Neural progenitor cell (in vitro differentiated cells): ENCODE results near the gene IRF1. TPM values are rescaled to one million over a fixed set of nuclear protein-coding genes. Genes with fewer than 3 reads are reported as not detected.
A peak's percentile ranks its signal among the peaks of the same experiment; 100 is the strongest.

Experiments
- DNase-seq: peaks from one replicate; pipeline ENCODE4 v3.0.0-alpha.2; 2016; ENCODE audit warnings: low spot score
- H2AFZ ChIP-seq: fragments of 200-600 bp; sonication (generic); replicated peaks from 2 replicates; pipeline ENCODE4 v1.6.1; 2016; ENCODE audit warnings: antibody characterized with exemption
- H3F3A ChIP-seq: fragments of 200-600 bp; sonication (generic); 2 replicates; pipeline ENCODE4 v1.6.1; 2016; ENCODE audit warnings: antibody characterized with exemption, low read depth
- H3K27ac ChIP-seq: fragments of 200-600 bp; sonication (generic); 2 replicates; pipeline ENCODE4 v1.5.1; 2016; ENCODE audit warnings: mild to moderate bottlenecking
- H3K27me3 ChIP-seq: fragments of 200-600 bp; sonication (generic); 2 replicates; pipeline ENCODE4 v1.6.1; 2016; ENCODE audit warnings: mild to moderate bottlenecking, moderate library complexity
- H3K36me3 ChIP-seq: fragments of 200-600 bp; sonication (generic); 2 replicates; pipeline ENCODE4 v1.5.1; 2016
- H3K4me1 ChIP-seq: fragments of 200-600 bp; sonication (generic); 2 replicates; pipeline ENCODE4 v1.6.1; 2016; ENCODE audit warnings: mixed run types
- H3K4me2 ChIP-seq: fragments of 200-600 bp; sonication (generic); 2 replicates; pipeline ENCODE4 v1.6.1; 2016
- H3K4me3 ChIP-seq: fragments of 200-600 bp; sonication (generic); 2 replicates; pipeline ENCODE4 v1.5.1; 2016
- H3K79me2 ChIP-seq: fragments of 200-600 bp; sonication (generic); 2 replicates; pipeline ENCODE4 v1.6.1; 2016; ENCODE audit warnings: low read depth
- H3K9ac ChIP-seq: fragments of 200-600 bp; sonication (generic); 2 replicates; pipeline ENCODE4 v1.6.1; 2016
- H3K9me3 ChIP-seq: fragments of 200-600 bp; sonication (generic); 2 replicates; pipeline ENCODE4 v1.5.1; 2016; ENCODE audit warnings: low read depth
- H4K20me1 ChIP-seq: fragments of 200-600 bp; sonication (generic); 2 replicates; pipeline ENCODE4 v1.6.1; 2016; ENCODE audit warnings: low read depth
- H3K27ac Mint-ChIP-seq: 3 replicates; pipeline ENCODE4 v1.8.0; 2021; ENCODE audit warnings: mixed read lengths
- H3K27me3 Mint-ChIP-seq: 2 replicates; pipeline ENCODE4 v1.8.0; 2022; ENCODE audit warnings: low read depth, mild to moderate bottlenecking, inconsistent platforms, moderate library complexity, mixed read lengths; ENCODE audit not compliant: insufficient read depth
- H3K36me3 Mint-ChIP-seq: 3 replicates; pipeline ENCODE4 v1.8.0; 2021; ENCODE audit warnings: mixed read lengths
- H3K4me1 Mint-ChIP-seq: 3 replicates; pipeline ENCODE4 v1.8.0; 2021; ENCODE audit warnings: mixed read lengths
- H3K4me3 Mint-ChIP-seq: 3 replicates; pipeline ENCODE4 v1.8.0; 2021; ENCODE audit warnings: mild to moderate bottlenecking, moderate library complexity, mixed read lengths
- H3K9me3 Mint-ChIP-seq: 3 replicates; pipeline ENCODE4 v1.8.0; 2020; ENCODE audit warnings: mixed read lengths
- CTCF ChIP-seq: fragments of 200-600 bp; sonication (generic); IDR thresholded peaks from 2 replicates; pipeline ENCODE4 v1.5.1; 2017; ENCODE audit warnings: antibody characterized with exemption, mild to moderate bottlenecking
- EZH2 ChIP-seq: fragments of 200-600 bp; sonication (generic); IDR thresholded peaks from 2 replicates; pipeline ENCODE4 v1.6.1; 2017; ENCODE audit warnings: antibody characterized with exemption, mild to moderate bottlenecking, moderate library complexity
- EZH2phosphoT487 ChIP-seq: fragments of 200-600 bp; sonication (generic); IDR thresholded peaks from 2 replicates; pipeline ENCODE4 v1.6.1; 2017; ENCODE audit warnings: antibody characterized with exemption
- total RNA-seq: library from RNA; depleted of rRNA; stranded (reverse); fragments of >200 nt; gene quantifications from 2 replicates; pipeline ENCODE4 v1.2.3, GENCODE V29; 2015; ENCODE audit warnings: low replicate concordance

IRF1 gene
- total RNA-seq, 1 donor from 2014 or later: 7.1 TPM

- TF ChIP-seq EZH2phosphoT487 (no peak), EZH2 (no peak), CTCF (no peak)
- Histone ChIP-seq H3K27ac (no peak overlapping the region), H3K79me2 (no peaks in the 10 kb centered on the region), H4K20me1 (peaks cover 3% of the 10 kb centered on the region), H3K36me3 (no peaks in the 10 kb centered on the region), H2AFZ (peak overlapping the region; percentile 81), H3F3A (peaks cover 19% of the 10 kb centered on the region), H3K4me1 (no peaks in the 10 kb centered on the region), H3K9me3 (no peaks in the 10 kb centered on the region), H3K9ac (no peak overlapping the region), H3K4me3 (peak overlapping the region; percentile 55), H3K4me2 (peak overlapping the region; percentile 97), H3K27me3 (peaks cover 57% of the 10 kb centered on the region)
- Mint-ChIP-seq H3K36me3 (no peaks in the 10 kb centered on the region), H3K4me1 (peaks cover 16% of the 10 kb centered on the region), H3K27ac (no peak overlapping the region), H3K4me3 (peak overlapping the region; percentile 77), H3K27me3 (peaks cover 29% of the 10 kb centered on the region), H3K9me3 (no peaks in the 10 kb centered on the region)
- DNase-seq: peak; percentile 21
Observed at GRCh38 chr5:132491368-132492364, 1.1 kb upstream of the IRF1 start.

GRCh38 chr5:132489871-132490483 is 596 bp downstream of the IRF1 start:
- no peaks in the 10 kb centered on the region for H3K79me2 ChIP-seq
- H3K4me1 ChIP-seq: no peaks in the 10 kb centered on the region
- DNase-seq: peak; percentile 62
- peaks cover 3% of the 10 kb centered on the region for H4K20me1 ChIP-seq
- peak overlapping the region; percentile 97 for H3K4me2 ChIP-seq
- Mint-ChIP-seq H3K4me3 (peak overlapping the region; percentile 83), H3K27ac (no peak overlapping the region), H3K4me1 (peaks cover 10% of the 10 kb centered on the region), H3K9me3 (no peaks in the 10 kb centered on the region), H3K27me3 (peaks cover 29% of the 10 kb centered on the region), H3K36me3 (no peaks in the 10 kb centered on the region)
- H3K27me3 ChIP-seq: peaks cover 57% of the 10 kb centered on the region
- no peak overlapping the region for H3K27ac ChIP-seq
- peaks cover 10% of the 10 kb centered on the region for H3F3A ChIP-seq
- no peak for TF ChIP-seq EZH2
- no peak for TF ChIP-seq EZH2phosphoT487
- TF ChIP-seq CTCF: no peak
- no peak overlapping the region for H3K9ac ChIP-seq
- H3K4me3 ChIP-seq: peak overlapping the region; percentile 55
- H2AFZ ChIP-seq: peak overlapping the region; percentile 81
- no peaks in the 10 kb centered on the region for H3K9me3 ChIP-seq
- H3K36me3 ChIP-seq: no peaks in the 10 kb centered on the region

- Histone ChIP-seq H3K9ac (no peak overlapping the region), H4K20me1 (peaks cover 3% of the 10 kb centered on the region), H3K36me3 (no peaks in the 10 kb centered on the region), H3K4me2 (peak overlapping the region; percentile 97), H3K27me3 (peaks cover 50% of the 10 kb centered on the region), H3K27ac (no peak overlapping the region), H3F3A (peaks cover 10% of the 10 kb centered on the region), H2AFZ (no peak overlapping the region), H3K4me3 (peak overlapping the region; percentile 55), H3K9me3 (no peaks in the 10 kb centered on the region), H3K79me2 (no peaks in the 10 kb centered on the region), H3K4me1 (no peaks in the 10 kb centered on the region)
- Mint-ChIP-seq H3K36me3 (peaks cover 2% of the 10 kb centered on the region), H3K27ac (no peak overlapping the region), H3K9me3 (no peaks in the 10 kb centered on the region), H3K4me3 (peak overlapping the region; percentile 83), H3K27me3 (peaks cover 24% of the 10 kb centered on the region), H3K4me1 (peaks cover 7% of the 10 kb centered on the region)
- TF ChIP-seq CTCF: no peak
- TF ChIP-seq EZH2: no peak
- TF ChIP-seq EZH2phosphoT487: no peak
- no peak for DNase-seq
Observed at GRCh38 chr5:132489051-132489770, 1.4 kb downstream of the IRF1 start.
